COLO668 (cell line): ENCODE data around the gene SNTG2.

Experiments used
- DNase-seq: peaks from one replicate; lab custom pipeline; 2025; ENCODE audit not compliant: unreplicated experiment; lab: John Stamatoyannopoulos, UW

Gene SNTG2

GRCh38 chr2:926259-926793, 24.3 kb upstream of the SNTG2 start:
- no peak for DNase-seq

GRCh38 chr2:926896-927295, 23.8 kb upstream of the SNTG2 start:
- DNase-seq, result no peak

DNA sequence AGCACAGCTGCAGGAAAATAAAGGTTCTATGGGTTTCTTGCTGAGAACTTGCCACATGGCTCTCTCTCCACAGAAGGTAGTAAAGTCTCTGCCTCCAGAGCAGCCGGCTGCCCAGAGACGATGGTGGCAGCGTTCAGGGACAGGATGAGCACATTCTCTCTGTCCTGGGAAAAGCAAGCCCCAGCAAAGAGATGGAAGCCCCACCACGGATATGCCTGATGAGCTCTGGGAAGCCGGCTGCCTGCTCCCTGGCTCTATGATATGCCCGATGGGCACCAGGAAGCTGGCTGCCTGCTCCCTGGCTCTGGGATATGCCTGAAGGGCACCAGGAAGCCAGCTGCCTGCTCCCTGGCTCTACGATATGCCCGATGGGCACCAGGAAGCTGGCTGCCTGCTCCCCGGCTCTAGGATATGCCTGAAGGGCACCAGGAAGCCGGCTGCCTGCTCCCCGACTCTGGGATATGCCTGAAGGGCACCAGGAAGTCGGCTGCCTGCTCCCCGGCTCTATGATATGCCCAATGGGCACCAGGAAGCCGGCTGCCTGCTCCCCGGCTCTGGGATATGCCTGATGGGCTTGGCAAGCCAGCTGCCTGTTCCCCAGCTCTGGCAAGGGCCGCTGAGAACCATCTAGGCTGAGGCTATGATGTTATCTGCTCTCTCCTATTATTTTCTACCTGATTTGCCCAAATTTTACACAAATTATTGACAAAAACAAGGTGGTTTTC, 21.5 kb upstream of the SNTG2 start:
- DNase-seq, result no peak

DNA sequence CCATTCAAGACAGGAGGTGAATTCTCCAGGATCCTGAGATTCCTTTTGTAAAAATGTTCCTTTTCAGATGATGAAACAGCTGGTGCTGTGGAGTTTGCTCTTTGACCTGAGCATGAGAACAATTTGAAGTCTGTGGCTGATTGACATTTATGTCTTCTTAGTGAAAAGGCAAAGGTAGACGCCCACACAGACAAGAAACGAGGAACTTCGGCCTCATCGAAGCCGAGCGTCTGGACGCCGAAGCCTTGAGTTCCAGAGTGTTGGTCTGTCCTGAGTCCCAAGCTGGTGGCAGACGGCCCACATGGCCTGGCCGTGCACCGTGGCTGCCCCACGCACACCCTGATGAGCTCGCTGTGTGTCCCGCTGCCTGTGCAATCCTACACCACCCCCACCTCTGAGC, 20.7 kb upstream of the SNTG2 start:
- no peak for DNase-seq

- no peak for DNase-seq
Observed at GRCh38 chr2:930935-931334, 19.7 kb upstream of the SNTG2 start.

- DNase-seq, result no peak
Observed at GRCh38 chr2:932320-933115, 18.1 kb upstream of the SNTG2 start.

- no peak for DNase-seq
Observed at GRCh38 chr2:933734-934295, 16.8 kb upstream of the SNTG2 start.

DNA sequence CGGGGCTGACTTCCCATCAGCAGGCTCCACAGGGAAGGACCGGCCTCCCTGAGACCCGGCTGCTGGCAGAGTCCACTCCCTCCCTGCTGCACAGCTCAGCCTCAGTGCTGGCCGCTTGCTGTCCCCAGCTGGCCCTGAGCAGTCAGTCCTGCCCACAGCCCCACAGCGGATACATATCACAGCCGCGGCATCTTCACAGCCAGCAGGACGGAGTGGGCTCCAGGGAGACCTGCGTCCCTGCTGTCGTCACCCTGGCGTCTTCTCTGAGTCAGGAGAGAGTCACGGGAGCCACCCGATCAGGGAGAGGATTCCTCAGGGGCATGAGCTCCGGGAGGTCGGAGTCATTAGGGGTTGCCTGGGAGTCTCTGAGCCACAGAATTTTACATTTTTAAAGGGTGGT, 13.1 kb upstream of the SNTG2 start:
- DNase-seq, result no peak

DNA sequence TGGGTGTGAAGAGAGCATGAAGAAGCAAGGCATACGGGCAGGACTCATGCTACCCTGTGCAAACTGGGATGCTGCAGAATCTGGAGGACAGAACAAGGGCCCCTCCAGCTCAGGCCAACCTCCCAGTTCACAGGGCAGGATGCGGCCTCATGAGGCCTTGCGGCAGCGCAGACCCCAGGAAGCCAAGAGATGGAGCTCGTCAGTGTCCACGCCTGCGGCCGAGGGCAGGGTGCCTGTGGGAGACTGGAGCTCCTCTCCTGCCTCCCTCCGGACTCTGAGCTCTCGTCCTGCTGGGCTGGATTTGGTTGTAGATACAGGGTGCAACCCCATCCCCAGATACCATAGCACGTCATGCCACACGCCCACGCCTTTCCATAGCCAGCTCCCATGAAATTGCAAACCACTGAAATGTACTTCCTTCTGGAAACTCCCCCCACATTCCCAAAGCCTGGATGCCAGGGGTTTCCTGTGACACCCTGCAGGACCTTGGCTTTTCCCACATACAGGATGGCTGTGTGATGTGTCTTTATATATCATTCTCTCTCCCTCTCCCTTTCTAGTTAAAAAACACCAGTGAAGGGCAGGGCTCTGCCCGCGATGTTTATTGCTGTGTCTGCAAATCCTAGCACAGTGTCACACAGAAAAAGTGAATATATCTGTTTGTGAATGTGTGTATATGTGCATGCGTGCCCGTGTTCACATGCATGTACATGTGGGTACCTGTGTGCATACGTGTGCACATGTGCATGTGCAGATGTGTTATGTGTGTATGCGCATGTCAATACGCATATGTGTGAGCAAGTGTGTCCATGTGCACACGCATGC, 12.3 kb upstream of the SNTG2 start:
- DNase-seq, result no peak

GRCh38 chr2:939936-940601, 10.6 kb upstream of the SNTG2 start:
- DNase-seq, result no peak

GRCh38 chr2:941871-942270, 8.8 kb upstream of the SNTG2 start:
- no peak for DNase-seq

DNA sequence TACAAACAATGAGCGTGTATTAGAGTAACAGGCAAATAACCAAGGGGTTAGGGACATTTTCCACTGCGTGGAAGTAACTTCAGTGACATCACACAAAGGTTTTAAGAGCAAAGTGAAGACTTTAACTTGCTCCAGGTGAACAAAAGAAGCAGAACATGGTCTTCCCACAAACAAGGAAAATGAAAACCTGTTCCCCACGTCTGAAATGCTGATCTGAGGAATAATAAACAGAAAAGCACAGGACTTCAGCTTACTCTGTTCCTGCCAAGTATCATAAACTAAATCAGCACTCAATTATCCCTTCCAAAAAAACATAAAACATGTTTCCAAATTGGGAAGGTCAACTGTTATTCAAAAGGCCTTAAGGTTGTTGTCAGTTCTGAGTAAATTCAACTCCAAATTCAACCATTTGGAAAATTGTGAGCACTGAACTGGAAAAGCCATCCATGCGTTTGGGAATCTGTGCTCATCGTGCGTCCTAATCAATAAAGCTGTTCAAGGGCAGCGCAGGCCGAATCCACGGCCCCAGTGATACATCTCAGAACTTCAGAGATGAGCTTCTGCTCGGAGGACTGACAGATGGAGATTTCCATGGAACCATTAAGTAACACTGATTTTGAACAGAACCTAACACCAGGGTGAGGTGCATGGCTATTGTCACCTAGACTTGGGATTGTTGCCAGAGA, 7.7 kb upstream of the SNTG2 start:
- DNase-seq, result no peak

DNA sequence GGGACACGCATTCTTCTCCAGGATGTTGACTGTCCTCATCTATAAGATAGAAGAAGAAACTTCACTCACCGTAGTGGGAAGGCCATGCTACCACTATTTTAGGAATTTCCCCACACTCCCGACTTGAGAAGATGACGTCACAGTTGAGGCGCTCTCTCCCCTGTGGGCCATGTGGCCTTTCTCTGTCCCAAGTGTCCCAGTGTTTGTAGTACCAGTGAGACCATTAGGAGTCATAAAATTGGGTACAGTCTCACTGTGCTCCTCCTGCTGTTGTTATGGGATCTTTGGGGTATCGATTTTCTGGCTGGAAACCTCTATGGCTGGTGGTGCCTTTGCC, 7.2 kb upstream of the SNTG2 start:
- no peak for DNase-seq

GRCh38 chr2:943821-944220, 6.8 kb upstream of the SNTG2 start:
- peak; percentile 13 for DNase-seq

GRCh38 chr2:944693-945092, 6.0 kb upstream of the SNTG2 start:
- DNase-seq, result no peak

DNA sequence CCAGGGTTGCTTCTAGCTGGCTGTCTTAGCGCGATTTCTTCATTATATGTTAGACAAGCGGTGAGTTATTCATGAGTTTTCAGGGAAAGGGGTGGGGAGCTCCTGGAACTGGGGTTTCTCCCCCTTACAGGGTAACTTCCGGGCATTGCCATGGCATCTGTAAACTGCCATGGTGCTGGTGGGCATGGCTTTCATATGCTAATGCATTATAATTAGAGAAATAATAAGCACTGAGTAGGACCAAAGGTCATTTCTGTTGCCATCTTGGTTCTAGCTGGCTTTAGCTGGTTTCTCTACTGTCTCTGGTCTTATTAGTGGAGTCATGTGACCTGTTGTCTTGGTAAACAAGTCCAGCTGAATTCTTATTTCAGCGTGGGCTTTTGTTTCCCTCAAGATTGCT, 5.5 kb upstream of the SNTG2 start:
- no peak for DNase-seq

DNA sequence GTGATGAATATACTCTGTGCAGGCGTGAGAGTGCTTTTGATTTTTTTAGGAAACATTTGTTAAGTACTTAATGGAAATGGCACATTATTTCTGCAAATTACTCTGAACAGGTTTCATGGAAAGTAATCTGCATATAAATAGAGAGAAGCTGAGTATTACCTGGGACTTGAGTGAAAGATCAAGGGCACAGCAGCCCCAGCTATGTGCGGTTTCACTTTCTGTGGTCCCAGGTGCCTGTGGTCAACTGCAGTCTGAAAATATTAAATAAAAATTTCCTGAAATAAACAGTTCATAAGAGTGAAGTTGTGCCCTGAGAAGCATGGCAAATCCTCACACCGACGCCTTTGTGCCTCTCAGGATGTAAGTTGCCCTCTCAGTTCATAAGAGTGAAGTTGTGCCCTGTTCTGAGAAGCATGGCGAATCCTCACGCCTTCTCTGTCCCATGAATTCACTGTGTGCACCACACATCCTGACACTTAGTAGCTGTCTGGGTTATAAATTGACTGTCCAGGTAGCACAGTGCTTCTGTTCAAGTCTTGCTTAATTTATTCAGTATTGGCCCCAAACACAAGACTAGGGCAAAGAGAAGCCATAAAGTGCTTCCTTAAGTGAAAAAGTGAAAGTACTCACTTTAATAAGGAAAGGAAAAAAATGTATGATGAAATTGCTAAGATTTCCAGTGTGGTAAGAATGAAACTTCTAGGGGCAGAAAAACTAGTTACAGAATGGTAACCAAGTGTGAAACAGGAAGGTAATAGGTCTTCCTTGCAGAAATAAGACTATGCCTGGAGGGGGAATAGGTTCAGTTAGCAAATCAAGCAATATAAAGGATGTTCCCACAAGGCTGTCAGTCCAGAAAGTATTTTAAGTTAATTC, 4.3 kb upstream of the SNTG2 start:
- no peak for DNase-seq

- no peak for DNase-seq
Observed at GRCh38 chr2:949384-950079, 1.1 kb upstream of the SNTG2 start.
